Measurements from ENCODE around the gene PIP5K1B. TPM values are rescaled to one million over a fixed set of nuclear protein-coding genes. Genes with fewer than 3 reads are reported as not detected.
"Not testable (repeated sequence)": the region's sequence is repeated elsewhere in the genome, so short reads cannot be mapped to it uniquely, and the experiment has no call there.

PIP5K1B gene
- total RNA-seq, 2 donors from 2014 or later, result 2.6 to 2.7 TPM

GRCh38 chr9:69020301-69021145, 315.5 kb downstream of the PIP5K1B start:
- DNase-seq (ENCODE audit: low spot score), result no peak
- intact Hi-C loops (cut with DNase I), result no loop called here

- intact Hi-C loops (cut with DNase I), result no loop called here
Observed at GRCh38 chr9:69023650-69024049, 318.6 kb downstream of the PIP5K1B start.

GRCh38 chr9:69027355-69028097, 322.5 kb downstream of the PIP5K1B start:
- DNase-seq (ENCODE audit: low spot score), result no peak

More at GRCh38 chr9:69023650-69024049, 318.6 kb downstream of the PIP5K1B start:
- DNase-seq (ENCODE audit: low spot score), result no peak

GRCh38 chr9:69028754-69029153, 323.7 kb downstream of the PIP5K1B start:
- no peak for DNase-seq (ENCODE audit: low spot score)
- intact Hi-C loops (cut with DNase I), result no loop called here

More at GRCh38 chr9:69027355-69028097, 322.5 kb downstream of the PIP5K1B start:
- intact Hi-C loops (cut with DNase I), result no loop called here

- no peak for DNase-seq (ENCODE audit: low spot score)
- intact Hi-C loops (cut with DNase I), result no loop called here
Observed at GRCh38 chr9:69029535-69029934, 324.5 kb downstream of the PIP5K1B start.

- no peak for DNase-seq (ENCODE audit: low spot score)
- intact Hi-C loops (cut with DNase I), result no loop called here
Observed at GRCh38 chr9:69030851-69031645, 326.0 kb downstream of the PIP5K1B start.

- intact Hi-C loops (cut with DNase I), result no loop called here
- no peak for DNase-seq (ENCODE audit: low spot score)
Observed at GRCh38 chr9:69034071-69034470, 329.0 kb downstream of the PIP5K1B start.

GRCh38 chr9:69035438-69036308, 330.6 kb downstream of the PIP5K1B start, which contains the start of gene FXN:
TSS of gene FXN (plus strand) at chr9:69035752. CDS start at chr9:69035783, 31 bp downstream.
- peak; percentile 95 for DNase-seq (ENCODE audit: low spot score)
- intact Hi-C loops (cut with DNase I), result no loop called here

GRCh38 chr9:69036309-69036708, 331.3 kb downstream of the PIP5K1B start:
- intact Hi-C loops (cut with DNase I), result no loop called here
- DNase-seq (ENCODE audit: low spot score), result no peak

- intact Hi-C loops (cut with DNase I), result no loop called here
- DNase-seq (ENCODE audit: low spot score), result no peak
Observed at GRCh38 chr9:69036799-69037198, 331.8 kb downstream of the PIP5K1B start.

GRCh38 chr9:69040646-69041045, 335.6 kb downstream of the PIP5K1B start:
- intact Hi-C loops (cut with DNase I), result no loop called here
- no peak for DNase-seq (ENCODE audit: low spot score)

GRCh38 chr9:69044240-69045219, 339.5 kb downstream of the PIP5K1B start:
- no peak for DNase-seq (ENCODE audit: low spot score)
- intact Hi-C loops (cut with DNase I), result no loop called here

- intact Hi-C loops (cut with DNase I), result no loop called here
- no peak for DNase-seq (ENCODE audit: low spot score)
Observed at GRCh38 chr9:69045821-69046220, 340.8 kb downstream of the PIP5K1B start.

- intact Hi-C loops (cut with DNase I), result no loop called here
- no peak for DNase-seq (ENCODE audit: low spot score)
Observed at GRCh38 chr9:69046723-69047122, 341.7 kb downstream of the PIP5K1B start.

GRCh38 chr9:69047371-69047770, 342.3 kb downstream of the PIP5K1B start:
- intact Hi-C loops (cut with DNase I), result no loop called here
- DNase-seq (ENCODE audit: low spot score), result no peak

- intact Hi-C loops (cut with DNase I), result no loop called here
- DNase-seq (ENCODE audit: low spot score), result no peak
Observed at GRCh38 chr9:69049094-69049493, 344.1 kb downstream of the PIP5K1B start.

- not testable (repeated sequence) for DNase-seq (ENCODE audit: low spot score)
- intact Hi-C loops (cut with DNase I), result loop anchor here (5.0 to 10.0 kb wide), 2 partner anchors 124 to 141 kb away; partner anchors contain the start of gene TJP2 (in 1 of the 2)
Observed at GRCh38 chr9:69050936-69051335, 345.9 kb downstream of the PIP5K1B start.
